ENCODE data around the gene SEPTIN12.

The SEPTIN12 gene, protein sequence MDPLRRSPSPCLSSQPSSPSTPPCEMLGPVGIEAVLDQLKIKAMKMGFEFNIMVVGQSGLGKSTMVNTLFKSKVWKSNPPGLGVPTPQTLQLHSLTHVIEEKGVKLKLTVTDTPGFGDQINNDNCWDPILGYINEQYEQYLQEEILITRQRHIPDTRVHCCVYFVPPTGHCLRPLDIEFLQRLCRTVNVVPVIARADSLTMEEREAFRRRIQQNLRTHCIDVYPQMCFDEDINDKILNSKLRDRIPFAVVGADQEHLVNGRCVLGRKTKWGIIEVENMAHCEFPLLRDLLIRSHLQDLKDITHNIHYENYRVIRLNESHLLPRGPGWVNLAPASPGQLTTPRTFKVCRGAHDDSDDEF

GRCh38 chr16:4787627-4788482 lies at the start of gene SEPTIN12:
Gene SEPTIN12 (minus strand): TSS chr16:4788345. CDS start chr16:4787645, 700 bp downstream.
- in situ Hi-C loops (cut with MboI; ENCODE audit: low sequenced_read_pairs, unreplicated experiment), result no loop called here
- TF ChIP-seq, protein P1, sequence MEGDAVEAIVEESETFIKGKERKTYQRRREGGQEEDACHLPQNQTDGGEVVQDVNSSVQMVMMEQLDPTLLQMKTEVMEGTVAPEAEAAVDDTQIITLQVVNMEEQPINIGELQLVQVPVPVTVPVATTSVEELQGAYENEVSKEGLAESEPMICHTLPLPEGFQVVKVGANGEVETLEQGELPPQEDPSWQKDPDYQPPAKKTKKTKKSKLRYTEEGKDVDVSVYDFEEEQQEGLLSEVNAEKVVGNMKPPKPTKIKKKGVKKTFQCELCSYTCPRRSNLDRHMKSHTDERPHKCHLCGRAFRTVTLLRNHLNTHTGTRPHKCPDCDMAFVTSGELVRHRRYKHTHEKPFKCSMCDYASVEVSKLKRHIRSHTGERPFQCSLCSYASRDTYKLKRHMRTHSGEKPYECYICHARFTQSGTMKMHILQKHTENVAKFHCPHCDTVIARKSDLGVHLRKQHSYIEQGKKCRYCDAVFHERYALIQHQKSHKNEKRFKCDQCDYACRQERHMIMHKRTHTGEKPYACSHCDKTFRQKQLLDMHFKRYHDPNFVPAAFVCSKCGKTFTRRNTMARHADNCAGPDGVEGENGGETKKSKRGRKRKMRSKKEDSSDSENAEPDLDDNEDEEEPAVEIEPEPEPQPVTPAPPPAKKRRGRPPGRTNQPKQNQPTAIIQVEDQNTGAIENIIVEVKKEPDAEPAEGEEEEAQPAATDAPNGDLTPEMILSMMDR (IDR thresholded peaks at IDR 0.05; ENCODE audit: borderline replicate concordance, control extremely low read depth, extremely low read depth, insufficient read depth, missing control alignments), result no peak
- DNase-seq (ENCODE audit: low spot score), result no peak

DNA sequence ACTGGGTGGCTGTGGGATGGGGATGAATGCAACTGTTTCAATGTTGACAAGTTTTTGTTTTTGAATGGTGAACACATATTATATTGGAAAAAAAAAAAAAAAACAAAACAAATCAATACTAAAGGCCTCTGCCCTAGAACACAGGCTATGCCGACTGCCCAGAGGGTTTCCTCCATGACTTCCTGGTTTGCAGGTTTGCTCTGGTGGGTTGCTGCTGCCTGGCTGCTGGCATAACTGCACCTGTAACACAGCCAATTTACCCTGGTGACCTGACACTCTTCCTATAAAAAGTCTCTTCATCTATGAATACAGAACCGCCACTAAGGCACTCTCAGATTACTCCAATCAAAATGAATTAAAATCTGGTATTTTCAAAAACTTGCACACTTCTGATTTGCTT lies 48.6 kb upstream of the SEPTIN12 start:
- DNase-seq (ENCODE audit: low spot score), result no peak
- TF ChIP-seq, protein P1 (IDR thresholded peaks at IDR 0.05; ENCODE audit: borderline replicate concordance, control extremely low read depth, extremely low read depth, insufficient read depth, missing control alignments), result no peak
- in situ Hi-C loops (cut with MboI; ENCODE audit: low sequenced_read_pairs, unreplicated experiment), result no loop called here

DNA sequence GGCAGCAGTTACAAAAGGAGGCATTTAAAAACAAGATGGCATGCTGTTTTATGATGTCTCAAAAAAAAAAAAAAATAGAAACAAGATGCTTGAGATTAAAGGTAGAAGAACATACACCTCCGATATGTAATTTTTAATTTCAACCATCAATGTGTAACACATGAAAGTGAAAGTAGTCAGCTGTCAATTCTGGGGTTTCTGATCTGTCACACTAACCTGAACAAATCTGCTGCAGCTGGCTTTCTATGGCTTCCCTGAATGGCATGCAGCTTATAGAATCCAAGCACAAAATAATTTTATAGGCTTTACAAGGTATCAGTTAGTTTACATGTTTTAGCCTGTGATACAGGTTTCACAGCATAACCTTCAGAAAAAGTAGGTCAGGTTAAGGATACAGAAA lies 45.4 kb upstream of the SEPTIN12 start:
- TF ChIP-seq, protein P1 (IDR thresholded peaks at IDR 0.05; ENCODE audit: borderline replicate concordance, control extremely low read depth, extremely low read depth, insufficient read depth, missing control alignments), result no peak
- DNase-seq (ENCODE audit: low spot score), result no peak
- in situ Hi-C loops (cut with MboI; ENCODE audit: low sequenced_read_pairs, unreplicated experiment), result no loop called here

- TF ChIP-seq, protein P1 (IDR thresholded peaks at IDR 0.05; ENCODE audit: borderline replicate concordance, control extremely low read depth, extremely low read depth, insufficient read depth, missing control alignments), result no peak
- in situ Hi-C loops (cut with MboI; ENCODE audit: low sequenced_read_pairs, unreplicated experiment), result no loop called here
- no peak for DNase-seq (ENCODE audit: low spot score)
These were observed 44.7 kb upstream of the SEPTIN12 start for GRCh38 chr16:4832698-4833343.

DNA sequence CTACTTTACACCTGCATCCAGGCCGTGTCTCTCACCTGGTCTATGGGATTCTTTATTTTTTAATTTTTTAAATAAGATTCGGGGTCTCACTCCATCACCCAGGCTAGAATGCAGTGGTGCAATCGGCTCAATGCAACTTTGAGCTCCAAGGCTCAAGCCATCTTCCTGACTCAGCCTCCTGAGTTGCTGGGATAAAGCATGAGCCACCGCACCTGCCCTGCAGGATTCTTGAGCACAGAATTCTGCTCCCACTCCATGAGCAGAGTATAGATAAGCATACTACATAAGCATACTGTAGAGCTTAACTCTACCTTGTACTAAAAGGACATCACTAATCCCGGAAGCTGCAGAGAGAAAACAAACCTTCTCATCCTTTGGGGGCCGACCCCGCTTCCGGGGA lies 43.5 kb upstream of the SEPTIN12 start:
- TF ChIP-seq, protein P1 (IDR thresholded peaks at IDR 0.05; ENCODE audit: borderline replicate concordance, control extremely low read depth, extremely low read depth, insufficient read depth, missing control alignments), result no peak
- no peak for DNase-seq (ENCODE audit: low spot score)

GRCh38 chr16:4830408-4830807 lies 42.3 kb upstream of the SEPTIN12 start:
- in situ Hi-C loops (cut with MboI; ENCODE audit: low sequenced_read_pairs, unreplicated experiment), result no loop called here
- TF ChIP-seq, protein P1 (IDR thresholded peaks at IDR 0.05; ENCODE audit: borderline replicate concordance, control extremely low read depth, extremely low read depth, insufficient read depth, missing control alignments), result no peak
- no peak for DNase-seq (ENCODE audit: low spot score)

More for the DNA sequence above, 43.5 kb upstream of the SEPTIN12 start:
- in situ Hi-C loops (cut with MboI; ENCODE audit: low sequenced_read_pairs, unreplicated experiment), result no loop called here
